ENCODE measurements around the gene MEIKIN. TPM values are rescaled to one million over a fixed set of nuclear protein-coding genes. Genes with fewer than 3 reads are reported as not detected.

Gene MEIKIN
- total and polyA plus RNA-seq, 7 donors: 0.77 TPM; not detected in 6

- no peak overlapping the region for H3K27ac ChIP-seq
- no peaks in the 10 kb centered on the region for H3K9me3 ChIP-seq
- H3K4me3 ChIP-seq: no peak overlapping the region
- DNase-seq (no peak), ATAC-seq (no peak)
- H3K4me1 ChIP-seq: no peaks in the 10 kb centered on the region
- H3K36me3 ChIP-seq (ENCODE audit: insufficient read depth in 1 of 2, low read depth in 1 of 2): no peaks in the 10 kb centered on the region
- 73 to 78% (median 78%) methylated on average over 5 of the region's 5 CpGs for WGBS, 3 donors
- intact Hi-C loops (cut with DNase I): no loop called here
- no peaks in the 10 kb centered on the region for H3K27me3 ChIP-seq (ENCODE audit: insufficient read depth in 3 of 3, low read length in 2 of 3)
- TF ChIP-seq, protein P1, sequence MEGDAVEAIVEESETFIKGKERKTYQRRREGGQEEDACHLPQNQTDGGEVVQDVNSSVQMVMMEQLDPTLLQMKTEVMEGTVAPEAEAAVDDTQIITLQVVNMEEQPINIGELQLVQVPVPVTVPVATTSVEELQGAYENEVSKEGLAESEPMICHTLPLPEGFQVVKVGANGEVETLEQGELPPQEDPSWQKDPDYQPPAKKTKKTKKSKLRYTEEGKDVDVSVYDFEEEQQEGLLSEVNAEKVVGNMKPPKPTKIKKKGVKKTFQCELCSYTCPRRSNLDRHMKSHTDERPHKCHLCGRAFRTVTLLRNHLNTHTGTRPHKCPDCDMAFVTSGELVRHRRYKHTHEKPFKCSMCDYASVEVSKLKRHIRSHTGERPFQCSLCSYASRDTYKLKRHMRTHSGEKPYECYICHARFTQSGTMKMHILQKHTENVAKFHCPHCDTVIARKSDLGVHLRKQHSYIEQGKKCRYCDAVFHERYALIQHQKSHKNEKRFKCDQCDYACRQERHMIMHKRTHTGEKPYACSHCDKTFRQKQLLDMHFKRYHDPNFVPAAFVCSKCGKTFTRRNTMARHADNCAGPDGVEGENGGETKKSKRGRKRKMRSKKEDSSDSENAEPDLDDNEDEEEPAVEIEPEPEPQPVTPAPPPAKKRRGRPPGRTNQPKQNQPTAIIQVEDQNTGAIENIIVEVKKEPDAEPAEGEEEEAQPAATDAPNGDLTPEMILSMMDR (IDR thresholded peaks at IDR 0.05): no peak
Observed at GRCh38 chr5:131992370-131992769, 46.9 kb upstream of the MEIKIN start.

DNA sequence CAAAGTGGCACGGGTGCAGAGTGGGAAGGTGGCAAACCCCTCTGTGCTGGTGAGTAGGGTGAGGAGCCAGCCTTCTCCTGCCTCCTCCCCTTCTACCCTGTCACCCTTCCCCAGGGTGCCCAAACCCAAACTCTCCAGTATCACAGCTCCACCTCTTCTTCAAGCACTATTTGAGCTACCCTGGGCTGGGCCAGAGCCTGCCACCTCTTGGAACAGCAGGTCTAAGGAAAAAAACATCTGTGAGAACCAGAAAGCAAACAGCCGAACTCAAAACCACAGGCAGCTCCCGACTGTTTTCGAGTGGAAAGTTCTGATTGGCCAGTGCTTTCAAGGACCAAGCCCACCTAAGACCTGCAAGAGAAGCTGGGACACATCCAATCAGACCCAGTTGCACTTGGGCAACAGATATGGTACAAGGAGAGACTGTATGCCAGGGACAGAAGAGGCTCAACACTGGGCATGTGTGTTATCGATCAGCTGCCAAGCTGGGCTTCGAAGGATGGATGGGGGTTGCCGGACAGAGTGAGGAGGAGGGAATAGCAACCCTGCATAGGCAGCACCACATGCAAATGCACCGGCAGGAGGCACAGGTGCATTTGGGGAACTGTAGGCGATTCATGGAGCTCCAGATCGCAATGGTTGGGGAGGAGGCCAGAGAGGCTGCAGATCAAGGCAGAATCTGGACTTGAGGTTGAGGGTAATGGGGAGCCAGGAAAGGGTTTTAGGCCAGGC, 46.3 kb upstream of the MEIKIN start:
- Histone ChIP-seq H3K36me3 (ENCODE audit: insufficient read depth in 1 of 2, low read depth in 1 of 2) (no peaks in the 10 kb centered on the region), H3K9me3 (no peaks in the 10 kb centered on the region), H3K4me3 (no peak overlapping the region), H3K27ac (no peak overlapping the region), H3K4me1 (no peaks in the 10 kb centered on the region), H3K27me3 (ENCODE audit: insufficient read depth in 3 of 3, low read length in 2 of 3) (no peaks in the 10 kb centered on the region)
- intact Hi-C loops (cut with DNase I): no loop called here
- TF ChIP-seq, protein P1 (IDR thresholded peaks at IDR 0.05): no peak
- WGBS, 3 donors: 54 to 71% (median 64%) methylated on average over 10 of the region's 10 CpGs
- peak in 1 of 2 donors; percentile 31 for DNase-seq
- no peak for ATAC-seq

GRCh38 chr5:131990716-131991115, 45.3 kb upstream of the MEIKIN start:
- TF ChIP-seq, protein P1 (IDR thresholded peaks at IDR 0.05): no peak
- ATAC-seq (no peak), DNase-seq (peak in 1 of 2 donors; percentile 38)
- H3K27me3 ChIP-seq (ENCODE audit: insufficient read depth in 3 of 3, low read length in 2 of 3): no peaks in the 10 kb centered on the region
- WGBS, 3 donors: 95 to 96% (median 95%) methylated on average over 13 of the region's 13 CpGs
- H3K36me3 ChIP-seq (ENCODE audit: insufficient read depth in 1 of 2, low read depth in 1 of 2): no peaks in the 10 kb centered on the region
- no peak overlapping the region for H3K27ac ChIP-seq
- no peaks in the 10 kb centered on the region for H3K4me1 ChIP-seq
- H3K9me3 ChIP-seq: no peaks in the 10 kb centered on the region
- intact Hi-C loops (cut with DNase I): no loop called here
- no peak overlapping the region for H3K4me3 ChIP-seq

DNA sequence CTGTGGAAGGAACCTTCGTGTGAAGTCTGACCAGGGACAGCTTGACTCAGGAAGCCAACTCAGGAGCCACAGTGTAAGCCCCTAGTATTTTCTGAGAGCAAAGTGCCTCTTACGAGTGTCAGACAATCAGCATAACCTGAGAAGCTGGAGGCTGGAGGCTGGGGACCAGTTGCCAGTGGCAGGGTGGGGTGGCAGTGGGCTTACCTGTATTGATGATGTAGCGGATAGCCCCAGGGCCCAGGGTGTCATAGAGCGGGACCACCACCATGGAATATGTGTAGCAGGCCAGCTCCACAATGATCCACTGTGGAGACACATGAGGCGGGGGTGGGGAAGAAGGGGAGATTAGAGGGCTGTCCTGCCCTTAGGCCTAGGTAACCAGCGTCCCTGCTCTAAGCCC, 43.1 kb upstream of the MEIKIN start:
- Histone ChIP-seq H3K4me3 (no peak overlapping the region), H3K27me3 (ENCODE audit: insufficient read depth in 3 of 3, low read length in 2 of 3) (no peaks in the 10 kb centered on the region), H3K27ac (no peak overlapping the region), H3K36me3 (ENCODE audit: insufficient read depth in 1 of 2, low read depth in 1 of 2) (no peaks in the 10 kb centered on the region), H3K9me3 (no peaks in the 10 kb centered on the region), H3K4me1 (no peaks in the 10 kb centered on the region)
- 92 to 97% (median 93%) methylated on average over 6 of the region's 6 CpGs for WGBS, 3 donors
- intact Hi-C loops (cut with DNase I): no loop called here
- ATAC-seq: no peak
- TF ChIP-seq, protein P1 (IDR thresholded peaks at IDR 0.05): no peak
- DNase-seq: no peak

DNA sequence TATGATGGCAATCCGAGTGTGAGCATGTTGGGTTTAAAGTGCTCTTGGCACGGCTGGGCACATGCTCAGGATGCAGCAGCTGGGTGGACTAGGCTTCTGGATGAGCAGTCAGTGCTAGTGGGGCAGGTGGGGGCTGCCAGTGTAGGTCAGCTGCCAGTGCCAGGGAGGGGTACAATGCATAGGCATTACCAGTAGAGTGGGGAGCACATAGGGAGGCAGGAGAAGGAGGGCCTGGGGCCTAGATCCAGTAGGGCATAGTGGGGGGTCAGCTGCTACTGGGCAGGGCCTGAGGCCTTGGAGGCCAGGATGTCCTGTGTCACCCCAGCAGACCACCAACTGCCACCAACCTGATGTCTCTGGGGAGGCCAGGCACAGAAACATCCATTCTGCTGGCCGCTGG, 41.8 kb upstream of the MEIKIN start:
- TF ChIP-seq, protein P1 (IDR thresholded peaks at IDR 0.05): no peak
- intact Hi-C loops (cut with DNase I): no loop called here
- Histone ChIP-seq H3K4me1 (no peaks in the 10 kb centered on the region), H3K4me3 (no peak overlapping the region), H3K27ac (no peak overlapping the region), H3K27me3 (ENCODE audit: insufficient read depth in 3 of 3, low read length in 2 of 3) (no peaks in the 10 kb centered on the region), H3K9me3 (no peaks in the 10 kb centered on the region), H3K36me3 (ENCODE audit: insufficient read depth in 1 of 2, low read depth in 1 of 2) (no peaks in the 10 kb centered on the region)
- DNase-seq (no peak), ATAC-seq (no peak)
- WGBS, 3 donors: 72 to 92% (median 76%) methylated on average over 3 of the region's 3 CpGs
